Gastrocnemius medialis (tissue), 4 donors: ENCODE data around the gene STON2. TPM values are rescaled to one million over a fixed set of nuclear protein-coding genes. Genes with fewer than 3 reads are reported as not detected.
A peak's percentile ranks its signal among the peaks of the same experiment; 100 is the strongest.

Experiments used
- ATAC-seq, 2 donors: fragments of 150-250 bp; one replicate each; pipeline ENCODE4 v1.9.1; 2016
- DNase-seq, 2 donors: peaks; one replicate each; pipeline ENCODE4 v3.0.0-alpha.2; 2019
- H3K27ac ChIP-seq, 4 donors: fragments of 200-600 bp; sonication (generic); 1 replicate in 1 of 4; 2 replicates in 3 of 4; pipeline ENCODE4 v1.5.1; 2016 to 2018; ENCODE audit warnings: mild to moderate bottlenecking in 2 of 4, moderate library complexity in 1 of 4
- H3K27me3 ChIP-seq, 3 donors: fragments of 200-600 bp; sonication (generic) in 2 of 3; 1 replicate in 1 of 3; 2 replicates in 2 of 3; pipeline versions ENCODE4 v1.5.1 to v1.6.0; 2016 to 2019; ENCODE audit warnings: mild to moderate bottlenecking in 1 of 3, moderate library complexity in 1 of 3
- H3K36me3 ChIP-seq, 2 donors: fragments of 200-600 bp; sonication (generic) in 1 of 2; one replicate each; pipeline ENCODE4 v1.5.1; 2017 to 2018
- H3K4me1 ChIP-seq, 2 donors: fragments of 200-600 bp; sonication (generic) in 1 of 2; one replicate each; pipeline ENCODE4 v1.5.1; 2016 to 2017; ENCODE audit warnings: mild to moderate bottlenecking in 2 of 2
- H3K4me3 ChIP-seq, 4 donors: fragments of 200-600 bp; sonication (generic) in 3 of 4; 1 replicate in 1 of 4; 2 replicates in 3 of 4; pipeline ENCODE4 v1.5.1; 2016 to 2019; ENCODE audit warnings: mild to moderate bottlenecking in 2 of 4
- H3K9me3 ChIP-seq, 3 donors: fragments of 200-600 bp; sonication (generic) in 2 of 3; 1 replicate in 1 of 3; 2 replicates in 2 of 3; pipeline ENCODE4 v1.5.1; 2016 to 2019
- POLR2A ChIP-seq, 2 donors: fragments of 450-650 bp; IDR thresholded peaks; one replicate each; pipeline ENCODE4 v1.6.1; 2017; ENCODE audit warnings: antibody characterized with exemption in 2 of 2, mild to moderate bottlenecking in 2 of 2, moderate library complexity in 2 of 2
- in situ Hi-C, 4 donors: fragments of 200-750 bp; cut with MboI; loops; one replicate each; pipeline versions ENCODE4 v1.15.0 to v1.8.0; 2017; ENCODE audit warnings: low sequenced_read_pairs in 4 of 4
- intact Hi-C: fragments of 100-400 bp; cut with DNase I; formaldehyde crosslinking; loops from one replicate; pipeline ENCODE4 v1.15.1; 2023; ENCODE audit warnings: low total_unique reads
- total RNA-seq, 4 donors: library from RNA; depleted of rRNA; stranded (reverse); fragments of >200 nt; gene quantifications; one replicate each; pipeline versions ENCODE4 v1.1.0 to v1.2.3, GENCODE V29; 2016
- TF ChIP-seq, protein P1 (sequence below), 5 experiments: fragments of 450-650 bp in 3 of 5; fragments of 200-600 bp in 2 of 5; sonication (generic) in 2 of 5; IDR thresholded peaks in 4 of 5; conservative IDR thresholded peaks in 1 of 5; 1 replicate in 4 of 5; 2 replicates in 1 of 5; pipeline ENCODE4 v1.5.1; 2016 to 2019; ENCODE audit warnings: antibody characterized with exemption in 5 of 5, mild to moderate bottlenecking in 3 of 5, moderate library complexity in 3 of 5

The STON2 gene
- total RNA-seq, 4 donors from 2014 or later, result 60.2 to 198 (median 161) TPM

DNA sequence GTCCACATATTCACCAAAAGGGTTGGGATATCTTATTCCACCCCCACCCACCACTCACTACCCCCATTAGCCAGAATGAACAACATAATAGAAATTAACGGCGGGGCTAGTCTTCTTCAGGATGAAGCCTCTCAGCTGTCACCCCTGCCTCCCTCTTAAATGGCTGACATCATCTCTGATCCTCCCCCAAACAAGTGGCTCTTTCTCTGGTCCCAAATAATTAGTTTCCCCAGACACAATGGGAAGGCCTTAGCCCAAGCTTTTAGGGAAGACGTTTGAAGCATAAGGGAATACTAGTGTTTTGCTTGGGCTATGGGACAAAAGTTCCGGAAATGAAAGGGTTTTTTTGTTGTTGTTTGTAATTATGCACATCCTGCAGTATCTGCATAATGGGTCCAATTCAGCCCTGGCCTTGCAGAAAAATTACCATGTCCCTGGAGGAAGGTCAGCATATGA, 13.8 kb downstream of the STON2 start:
- in situ Hi-C loops, result no loop called here
- TF ChIP-seq POLR2A (IDR thresholded peaks at IDR 0.05), result no peak
- TF ChIP-seq, protein P1, sequence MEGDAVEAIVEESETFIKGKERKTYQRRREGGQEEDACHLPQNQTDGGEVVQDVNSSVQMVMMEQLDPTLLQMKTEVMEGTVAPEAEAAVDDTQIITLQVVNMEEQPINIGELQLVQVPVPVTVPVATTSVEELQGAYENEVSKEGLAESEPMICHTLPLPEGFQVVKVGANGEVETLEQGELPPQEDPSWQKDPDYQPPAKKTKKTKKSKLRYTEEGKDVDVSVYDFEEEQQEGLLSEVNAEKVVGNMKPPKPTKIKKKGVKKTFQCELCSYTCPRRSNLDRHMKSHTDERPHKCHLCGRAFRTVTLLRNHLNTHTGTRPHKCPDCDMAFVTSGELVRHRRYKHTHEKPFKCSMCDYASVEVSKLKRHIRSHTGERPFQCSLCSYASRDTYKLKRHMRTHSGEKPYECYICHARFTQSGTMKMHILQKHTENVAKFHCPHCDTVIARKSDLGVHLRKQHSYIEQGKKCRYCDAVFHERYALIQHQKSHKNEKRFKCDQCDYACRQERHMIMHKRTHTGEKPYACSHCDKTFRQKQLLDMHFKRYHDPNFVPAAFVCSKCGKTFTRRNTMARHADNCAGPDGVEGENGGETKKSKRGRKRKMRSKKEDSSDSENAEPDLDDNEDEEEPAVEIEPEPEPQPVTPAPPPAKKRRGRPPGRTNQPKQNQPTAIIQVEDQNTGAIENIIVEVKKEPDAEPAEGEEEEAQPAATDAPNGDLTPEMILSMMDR (IDR thresholded peaks at IDR 0.05 in 4 of 5, conservative IDR thresholded peaks at IDR 0.05 in 1 of 5), result no peak
- no peak overlapping the region for H3K27ac ChIP-seq
- no peaks in the 10 kb centered on the region for H3K36me3 ChIP-seq
- no peak overlapping the region for H3K4me3 ChIP-seq
- H3K9me3 ChIP-seq, result no peaks in the 10 kb centered on the region
- intact Hi-C loops, result loop anchor here (5.0 kb wide), 1 partner anchor 74 kb away; no protein-coding TSS in a partner anchor
- ATAC-seq, result no peak
- no peaks in the 10 kb centered on the region for H3K4me1 ChIP-seq
- no peaks in the 10 kb centered on the region for H3K27me3 ChIP-seq
- no peak for DNase-seq

- DNase-seq (no peak), ATAC-seq (no peak)
- no peak overlapping the region for H3K4me3 ChIP-seq
- TF ChIP-seq POLR2A (IDR thresholded peaks at IDR 0.05), result no peak
- TF ChIP-seq, protein P1 (IDR thresholded peaks at IDR 0.05 in 4 of 5, conservative IDR thresholded peaks at IDR 0.05 in 1 of 5), result no peak
- no peaks in the 10 kb centered on the region for H3K4me1 ChIP-seq
- no peaks in the 10 kb centered on the region for H3K36me3 ChIP-seq
- in situ Hi-C loops (no loop called here), intact Hi-C loops (loop anchor here (5.0 kb wide), 1 partner anchor 74 kb away; no protein-coding TSS in a partner anchor)
- H3K27ac ChIP-seq, result no peak overlapping the region
- H3K9me3 ChIP-seq, result no peaks in the 10 kb centered on the region
- H3K27me3 ChIP-seq, result no peaks in the 10 kb centered on the region
Observed at GRCh38 chr14:81385886-81386285, 14.2 kb downstream of the STON2 start.

DNA sequence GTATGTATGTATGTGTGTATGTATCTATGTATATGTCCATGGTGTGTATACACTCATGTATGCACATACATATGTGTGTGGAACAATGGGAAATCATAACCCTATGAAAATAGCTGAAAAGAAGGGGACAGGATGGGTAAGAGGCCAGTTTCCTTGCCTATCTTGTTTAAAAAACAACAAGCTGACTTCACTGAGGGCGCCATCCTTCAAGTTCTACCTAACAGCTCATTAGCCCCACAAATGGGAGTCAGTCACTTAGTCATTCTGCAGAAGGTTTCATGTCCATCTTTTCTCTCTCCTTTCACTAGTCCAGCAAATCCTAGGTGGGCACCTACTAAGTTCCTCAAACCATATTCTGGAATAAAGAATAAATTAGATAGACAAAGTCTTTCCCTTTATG, 14.7 kb downstream of the STON2 start:
- no peak for DNase-seq

GRCh38 chr14:81384900-81385299, 15.2 kb downstream of the STON2 start:
- Histone ChIP-seq H3K36me3 (no peaks in the 10 kb centered on the region), H3K4me3 (no peak overlapping the region), H3K9me3 (no peaks in the 10 kb centered on the region), H3K4me1 (no peaks in the 10 kb centered on the region), H3K27me3 (no peaks in the 10 kb centered on the region), H3K27ac (no peak overlapping the region)
- TF ChIP-seq, protein P1 (IDR thresholded peaks at IDR 0.05 in 4 of 5, conservative IDR thresholded peaks at IDR 0.05 in 1 of 5), result no peak
- no peak for TF ChIP-seq POLR2A (IDR thresholded peaks at IDR 0.05)
- no peak for DNase-seq
- intact Hi-C loops (loop anchor here (5.0 kb wide), 1 partner anchor 73 kb away; no protein-coding TSS in a partner anchor), in situ Hi-C loops (no loop called here)
- ATAC-seq, result peak in 1 of 2 donors; percentile 75

More for the DNA sequence above, 14.7 kb downstream of the STON2 start:
- Histone ChIP-seq H3K4me3 (no peak overlapping the region), H3K9me3 (no peaks in the 10 kb centered on the region), H3K27ac (no peak overlapping the region), H3K36me3 (no peaks in the 10 kb centered on the region), H3K27me3 (no peaks in the 10 kb centered on the region), H3K4me1 (no peaks in the 10 kb centered on the region)
- intact Hi-C loops, result loop anchor here (5.0 kb wide), 1 partner anchor 73 kb away; no protein-coding TSS in a partner anchor
- no peak for ATAC-seq
- TF ChIP-seq POLR2A (IDR thresholded peaks at IDR 0.05), result no peak
- TF ChIP-seq, protein P1 (IDR thresholded peaks at IDR 0.05 in 4 of 5, conservative IDR thresholded peaks at IDR 0.05 in 1 of 5), result no peak
- in situ Hi-C loops, result no loop called here
